CD4-positive, alpha-beta T cell treated with Interleukin-21 for 1 hour (primary cell): ENCODE measurements around the gene HYDIN.
"Not testable (repeated sequence)": the region's sequence is repeated elsewhere in the genome, so short reads cannot be mapped to it uniquely, and the experiment has no call there.

ENCODE experiments used
- DNase-seq: peaks from one replicate; pipeline ENCODE4 v3.0.0-alpha.2; 2020

The HYDIN gene

DNA sequence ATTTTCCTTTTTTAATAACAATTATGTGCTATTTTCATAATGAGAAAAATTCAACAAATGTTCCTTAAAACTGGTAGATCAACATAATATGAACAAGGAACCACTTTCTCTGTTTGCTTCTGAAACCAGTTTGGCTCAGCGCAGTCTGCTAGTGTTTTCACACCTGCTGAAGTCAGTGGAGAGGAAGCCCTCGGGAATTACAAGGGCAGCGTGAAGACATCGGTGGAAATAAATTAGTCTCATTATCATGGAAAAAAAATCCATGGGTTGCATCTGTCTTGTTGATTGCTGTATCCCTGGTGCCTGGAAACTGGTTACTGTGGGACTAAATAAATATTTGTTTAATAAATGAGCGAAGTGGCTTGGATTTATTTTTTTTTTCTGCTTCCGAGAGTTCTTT lies 245.8 kb downstream of the HYDIN start:
- DNase-seq = not testable (repeated sequence)

DNA sequence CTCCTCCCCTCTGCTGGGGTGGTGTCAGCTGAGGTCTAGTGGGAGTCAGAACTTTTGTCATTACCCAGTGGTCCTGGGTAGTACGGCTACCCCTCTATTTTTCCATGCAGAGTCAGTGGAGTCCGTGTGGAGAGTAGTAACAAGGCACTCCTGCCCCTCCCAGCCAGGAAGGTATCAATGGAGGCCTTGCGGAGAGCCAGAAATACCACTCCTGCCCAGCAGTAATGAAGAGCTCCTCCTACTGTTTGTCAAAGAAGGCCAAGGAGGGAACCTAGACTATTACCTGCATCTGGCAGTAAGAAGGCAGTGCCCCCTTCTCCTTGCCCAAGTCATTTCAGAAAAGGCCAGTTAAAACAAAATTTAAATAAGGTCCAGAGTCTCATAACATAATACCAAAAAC lies 262.2 kb downstream of the HYDIN start:
- DNase-seq = not testable (repeated sequence)

DNA sequence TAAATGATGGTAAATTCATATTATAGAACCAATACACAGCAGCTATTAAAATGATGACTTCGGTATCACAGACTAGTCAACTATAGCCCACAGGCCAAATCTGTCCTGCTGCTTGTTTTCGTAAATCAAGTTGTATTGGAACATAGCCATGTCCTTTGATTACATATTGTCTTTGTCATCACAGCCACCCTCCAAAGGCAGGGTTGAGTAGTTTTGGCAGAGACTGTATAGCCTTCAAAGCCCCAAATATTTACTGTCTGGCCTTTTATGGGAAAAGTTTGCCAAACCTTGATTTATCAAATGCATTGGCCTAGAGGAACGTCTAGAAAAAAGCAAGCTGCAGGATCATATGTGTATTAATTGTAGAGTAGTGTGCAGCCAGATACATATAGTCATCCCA lies 270.4 kb downstream of the HYDIN start:
- not testable (repeated sequence) for DNase-seq

DNA sequence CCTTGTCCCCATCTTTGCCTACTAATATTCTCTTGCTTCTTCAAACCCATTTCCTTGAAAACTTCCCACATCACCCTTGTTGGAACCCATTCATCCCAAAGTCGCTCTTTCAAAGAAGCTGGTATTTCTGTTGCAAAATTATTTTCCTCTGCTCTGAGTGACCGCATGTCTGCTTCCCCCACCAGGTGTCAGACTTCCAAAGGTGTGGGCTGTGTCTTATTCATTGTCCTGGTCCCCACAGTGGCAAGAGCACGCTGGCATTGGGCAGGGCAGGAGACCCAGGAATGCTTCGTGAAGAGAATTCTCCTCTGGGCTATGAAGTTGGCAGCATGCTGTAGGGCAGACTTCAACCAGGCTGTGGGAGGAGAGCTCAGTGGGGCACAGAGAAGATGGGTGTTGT lies 275.6 kb downstream of the HYDIN start:
- DNase-seq = not testable (repeated sequence)

DNA sequence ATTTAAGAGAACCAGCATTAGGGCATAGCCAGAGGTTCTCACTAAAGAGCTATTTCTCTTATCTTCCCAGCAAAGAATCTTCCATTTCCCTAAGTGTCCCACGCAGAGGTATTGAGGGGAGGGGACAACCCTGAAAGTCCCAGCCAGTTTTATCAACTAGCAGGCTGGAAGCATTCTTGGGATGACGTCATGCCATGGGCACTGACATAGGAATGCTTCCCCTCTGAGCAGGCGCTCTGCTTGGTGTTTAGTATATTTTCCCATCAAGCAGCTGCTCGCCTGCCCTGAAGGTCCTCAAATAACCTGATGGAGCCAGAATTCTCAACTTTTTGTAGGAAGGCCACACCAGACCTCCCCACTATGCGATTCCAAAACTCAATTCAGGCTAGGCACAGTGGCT lies 276.7 kb downstream of the HYDIN start:
- DNase-seq = not testable (repeated sequence)

DNA sequence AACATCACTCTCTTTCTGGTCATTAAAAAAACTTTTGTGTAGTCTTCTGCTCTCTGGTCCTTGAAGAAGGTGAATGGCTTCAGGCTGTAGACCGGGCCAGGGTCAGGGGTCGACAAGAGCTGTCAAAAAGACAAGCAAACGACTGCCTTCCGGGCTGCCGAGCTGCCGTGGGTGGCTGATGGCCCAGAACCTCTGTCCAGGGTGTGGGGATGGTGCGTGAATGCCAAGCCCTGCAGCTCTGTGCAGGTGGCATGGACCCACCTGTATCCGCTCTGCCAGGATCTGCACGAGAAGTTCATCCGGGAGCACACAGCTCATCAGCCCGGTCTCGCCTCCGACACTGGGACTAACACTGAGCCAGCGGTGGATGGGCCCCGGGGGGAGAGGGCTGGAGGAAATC lies 287.0 kb downstream of the HYDIN start:
- not testable (repeated sequence) for DNase-seq

DNA sequence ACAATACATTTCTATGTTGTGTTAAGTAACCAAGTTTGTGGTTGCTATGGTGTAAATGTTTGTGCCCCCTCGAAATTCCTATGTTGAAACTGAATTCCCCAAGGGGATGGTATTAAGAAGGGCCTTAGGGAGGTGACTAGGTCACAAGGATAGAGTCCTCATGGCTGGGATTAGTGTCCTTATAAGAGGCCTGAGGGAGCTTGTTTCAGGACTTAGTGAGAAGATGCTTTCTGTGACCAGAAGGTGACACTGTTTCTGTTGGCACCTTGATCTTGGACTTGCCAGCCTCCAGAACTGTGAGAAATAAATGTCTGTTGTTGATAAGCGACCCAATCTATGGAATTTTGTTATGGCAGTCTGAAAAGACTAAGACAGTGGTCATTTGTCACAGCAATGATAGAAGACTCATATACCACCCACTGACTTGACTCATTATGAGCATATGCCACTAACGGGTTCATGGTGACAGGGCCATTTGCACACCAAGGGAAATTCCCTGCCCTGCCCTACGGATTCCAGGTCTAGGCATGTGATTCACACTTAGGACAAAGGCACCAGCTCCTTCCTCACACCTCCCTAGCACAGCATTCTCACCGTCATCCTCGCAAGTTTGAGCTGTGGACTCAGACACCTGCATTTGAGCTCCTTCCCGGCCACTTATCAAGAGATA lies 290.7 kb downstream of the HYDIN start:
- not testable (repeated sequence) for DNase-seq

DNA sequence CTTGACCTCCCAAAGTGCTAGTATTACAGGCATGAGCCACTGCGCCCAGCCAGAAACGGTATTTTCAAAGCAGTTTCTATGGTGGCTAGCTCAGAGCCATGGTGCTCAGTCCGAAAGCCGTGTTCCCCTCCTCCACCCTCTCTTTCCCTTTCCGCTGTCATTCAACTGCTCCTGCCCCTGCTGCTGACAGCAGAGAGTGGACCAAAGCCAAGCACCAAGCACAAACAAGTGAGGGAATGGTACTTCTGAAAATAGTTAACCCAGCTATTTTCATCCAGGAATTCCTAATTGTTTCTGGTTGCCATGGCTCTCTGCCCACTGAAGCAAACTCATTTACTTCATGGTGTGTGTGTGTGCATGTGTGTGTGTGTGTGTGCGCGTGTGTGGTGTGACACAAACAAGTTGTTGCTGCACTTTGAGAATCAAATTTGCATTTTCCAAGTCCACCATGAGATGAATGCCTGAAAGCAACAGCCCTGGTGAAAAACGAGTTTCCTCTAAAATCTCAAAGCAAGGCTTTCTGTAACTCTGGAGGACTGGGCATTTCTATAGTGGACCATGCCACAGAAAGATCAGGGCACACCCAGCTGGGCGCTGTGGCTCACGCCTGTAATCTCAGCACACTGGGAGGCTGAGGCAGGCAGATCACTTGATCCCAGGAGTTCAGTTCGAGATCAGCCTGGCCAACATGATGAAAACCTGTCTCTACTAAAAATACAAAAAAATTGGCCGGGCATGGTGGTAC lies 293.6 kb downstream of the HYDIN start:
- DNase-seq = not testable (repeated sequence)

DNA sequence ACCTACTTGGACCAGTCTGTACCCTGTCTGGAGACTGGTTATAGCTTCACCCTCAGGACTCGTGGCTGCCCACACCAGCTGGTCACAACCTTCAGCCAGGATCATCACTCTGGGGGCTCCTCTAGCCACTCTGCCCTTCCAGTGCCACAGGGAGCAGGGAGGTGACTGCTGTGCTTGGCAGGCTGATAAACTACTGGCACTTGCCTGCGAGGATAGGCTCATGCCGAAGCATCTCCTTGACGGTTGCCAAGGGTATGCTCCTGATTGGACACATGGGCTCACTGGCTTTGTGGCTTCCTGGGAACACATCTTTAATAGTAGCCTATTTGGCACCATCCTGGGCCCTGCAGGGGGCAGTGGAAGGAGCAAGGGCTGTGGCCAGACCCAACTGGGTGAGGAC lies 295.2 kb downstream of the HYDIN start:
- DNase-seq = not testable (repeated sequence)

DNA sequence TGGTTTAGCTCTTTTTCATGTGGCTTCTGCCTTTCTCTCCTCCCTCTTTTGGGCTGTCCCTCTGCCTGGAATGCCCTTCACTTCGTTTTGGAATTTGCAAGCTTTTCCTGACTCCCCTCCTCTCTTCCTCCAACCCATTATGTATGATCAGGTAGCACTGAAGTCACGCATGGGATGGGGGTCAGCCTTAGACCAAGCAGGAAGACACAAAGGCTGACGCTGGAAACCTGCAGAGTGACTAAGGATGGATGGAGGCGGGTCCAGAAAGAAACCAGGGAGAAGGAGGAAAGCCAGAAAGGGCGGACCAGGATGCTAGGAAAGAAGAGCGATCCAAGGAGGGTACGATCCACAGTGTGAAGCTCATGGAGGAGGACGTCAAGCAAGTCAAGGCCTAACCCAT lies 296.8 kb downstream of the HYDIN start:
- DNase-seq = not testable (repeated sequence)

DNA sequence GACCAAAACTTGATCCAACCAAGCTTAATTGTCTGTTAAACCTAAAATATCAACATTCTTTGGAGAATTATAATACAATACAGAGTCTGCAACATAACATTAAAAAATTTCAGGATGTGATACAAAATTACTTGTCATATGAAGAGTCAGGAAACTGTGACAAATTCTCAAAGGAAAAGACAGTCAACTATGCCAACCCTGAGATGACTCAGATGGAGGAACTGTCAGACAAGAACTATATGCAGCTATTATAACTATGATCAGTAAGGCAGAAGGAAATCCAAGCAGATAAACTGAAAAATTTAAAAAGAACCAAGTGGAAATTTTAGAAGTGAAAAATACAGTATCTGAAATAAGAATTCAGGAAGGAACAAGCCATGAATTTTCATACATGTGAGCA lies 299.8 kb downstream of the HYDIN start:
- DNase-seq = not testable (repeated sequence)

DNA sequence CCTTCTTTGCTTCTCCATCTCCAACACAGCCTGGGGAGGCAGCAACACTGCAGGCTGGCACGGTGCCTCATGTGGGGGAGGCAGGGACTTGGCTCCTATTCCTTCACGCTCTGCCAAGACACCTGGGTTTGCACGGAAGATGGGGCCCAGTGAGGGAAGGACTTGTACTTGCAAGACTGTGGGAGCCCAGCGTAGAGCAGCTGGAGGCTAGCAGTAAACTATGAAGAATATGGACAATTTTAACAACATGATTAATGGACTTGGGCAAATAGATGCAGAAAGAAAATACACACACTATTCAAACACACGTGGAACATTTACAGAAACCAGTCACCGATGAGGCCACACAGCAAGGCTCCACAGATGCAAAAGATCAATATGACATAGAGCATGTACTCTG lies 308.4 kb downstream of the HYDIN start:
- not testable (repeated sequence) for DNase-seq

DNA sequence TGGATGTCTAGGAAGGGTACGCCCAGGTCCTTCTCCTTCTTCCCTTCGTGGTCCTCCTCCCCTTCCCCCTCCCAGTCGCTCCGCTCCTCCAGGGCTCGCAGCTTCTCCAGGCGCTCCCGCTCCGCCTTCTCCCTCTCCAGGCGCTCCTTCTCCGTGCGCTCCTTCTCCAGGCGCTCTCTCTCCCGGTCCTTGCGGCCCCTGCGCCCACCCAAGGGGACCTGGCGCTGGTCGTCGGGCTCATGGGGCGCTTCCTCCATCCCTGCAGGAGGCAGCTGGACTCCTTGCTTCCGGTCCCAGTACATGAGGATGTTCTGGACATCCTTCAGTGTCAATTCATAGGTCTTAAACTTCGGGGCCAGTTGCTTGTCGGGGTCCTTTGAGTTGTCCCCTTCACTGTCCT lies 309.9 kb downstream of the HYDIN start:
- not testable (repeated sequence) for DNase-seq

DNA sequence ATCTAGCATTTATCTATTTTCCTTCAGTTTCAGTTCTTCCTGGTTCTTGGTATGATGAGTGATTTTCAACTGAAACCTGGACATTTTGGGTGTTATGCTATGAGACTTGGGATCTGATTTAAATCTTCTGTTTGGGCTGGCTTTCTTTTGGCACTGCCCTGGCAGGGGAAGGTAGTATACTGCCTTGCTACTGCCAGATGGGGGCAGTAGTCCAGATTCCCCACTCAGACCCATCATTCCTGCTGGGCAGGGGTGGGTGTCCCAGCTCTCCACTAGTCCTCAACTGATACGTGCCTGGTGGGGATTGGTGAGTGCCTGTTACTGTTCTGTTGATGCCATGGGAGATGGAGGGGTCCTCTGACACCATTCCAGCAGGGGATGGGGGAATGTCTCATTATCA lies 342.3 kb downstream of the HYDIN start:
- DNase-seq = not testable (repeated sequence)

DNA sequence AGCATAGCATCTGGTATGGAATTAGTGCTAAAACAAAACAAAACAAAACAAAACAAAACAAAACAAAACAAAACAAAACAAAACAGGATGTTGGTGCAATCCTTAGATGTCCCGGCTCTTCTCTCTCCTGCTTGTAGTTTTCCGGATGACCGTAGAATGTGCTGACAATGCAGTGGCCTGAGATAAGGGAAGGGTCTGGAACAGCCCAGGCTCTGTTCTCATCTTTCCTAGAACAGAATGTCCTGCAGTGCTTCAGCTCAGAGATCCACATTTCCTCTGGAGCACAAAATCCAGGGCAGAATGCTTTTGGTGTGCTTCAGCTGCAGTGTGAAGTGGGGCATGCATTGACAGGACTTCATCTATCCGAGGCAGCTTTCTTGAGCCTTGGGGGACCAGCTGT lies 345.9 kb downstream of the HYDIN start:
- DNase-seq = not testable (repeated sequence)

DNA sequence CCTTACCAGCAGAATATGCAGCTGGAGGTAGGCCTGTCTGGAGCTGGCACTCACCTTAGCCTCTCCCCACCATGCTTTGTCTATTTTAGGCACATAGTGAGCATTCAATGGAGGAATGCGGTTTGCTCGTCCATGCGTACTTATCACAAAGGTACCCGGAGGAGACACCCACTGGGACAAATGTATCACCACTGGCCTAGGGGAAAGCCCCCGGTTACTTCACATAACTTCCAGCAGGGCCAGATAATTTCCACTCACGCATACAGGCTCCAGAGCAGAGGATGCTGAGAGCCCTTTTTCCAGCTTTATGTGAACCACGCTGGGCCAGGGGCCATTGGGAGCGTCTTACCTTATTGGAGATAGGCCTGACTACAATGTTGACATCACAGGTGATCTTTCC lies 348.2 kb downstream of the HYDIN start:
- not testable (repeated sequence) for DNase-seq

DNA sequence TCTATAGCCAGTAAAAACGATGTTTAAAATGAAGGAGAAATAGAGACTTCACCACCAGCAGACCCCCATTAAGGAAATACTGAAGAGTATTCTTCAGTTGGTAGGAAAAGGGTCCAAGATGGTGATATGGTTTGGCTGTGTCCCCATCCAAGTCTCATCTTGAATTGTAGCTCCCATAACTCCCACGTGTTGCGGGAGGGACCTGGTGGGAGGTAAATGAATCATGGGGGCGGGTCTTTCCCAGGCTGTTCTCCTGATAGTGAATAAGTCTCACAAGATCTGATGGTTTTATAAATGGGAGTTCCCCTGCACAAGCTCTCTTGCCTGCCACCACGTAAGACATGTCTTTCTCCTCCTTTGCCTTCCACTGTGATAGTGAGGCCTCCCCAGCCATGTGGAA lies 352.6 kb downstream of the HYDIN start:
- not testable (repeated sequence) for DNase-seq

DNA sequence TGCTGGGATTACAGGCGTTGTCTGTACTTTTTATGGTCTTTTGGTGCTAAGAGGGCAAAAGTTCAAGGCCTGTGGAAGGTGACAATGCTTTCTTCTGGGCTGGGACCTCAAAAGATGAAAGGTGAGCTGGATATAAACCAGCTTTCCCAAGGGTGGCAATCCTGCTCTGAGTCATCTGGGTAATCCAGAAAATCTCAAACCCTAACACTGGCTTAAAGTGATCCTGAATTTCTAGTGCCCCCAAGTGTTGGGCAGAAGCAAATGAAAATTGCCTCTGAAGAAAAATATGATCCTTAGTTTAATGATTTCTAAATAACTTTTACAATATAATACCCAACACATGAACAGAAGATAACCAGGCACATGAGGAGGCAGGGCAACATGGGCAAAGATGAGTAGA lies 354.1 kb downstream of the HYDIN start:
- DNase-seq = not testable (repeated sequence)

DNA sequence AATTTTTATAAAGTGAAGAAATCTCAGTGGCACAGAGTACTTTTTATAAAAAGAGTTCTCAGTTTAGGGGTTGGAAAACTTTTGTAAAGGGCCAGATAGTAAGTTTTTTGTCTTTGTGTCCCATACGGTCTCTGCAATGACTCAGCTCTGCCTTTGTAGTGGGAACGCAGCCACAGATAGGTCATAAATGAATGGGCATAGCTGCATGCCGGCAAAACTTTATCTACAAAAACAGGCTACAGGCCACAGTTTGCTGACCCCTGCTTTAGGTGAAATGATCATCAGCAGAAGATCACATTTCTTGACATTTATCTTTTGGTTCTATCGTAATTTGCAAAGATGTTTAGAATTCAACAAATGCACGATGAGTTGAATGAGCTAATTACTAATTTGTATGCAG lies 365.8 kb downstream of the HYDIN start:
- not testable (repeated sequence) for DNase-seq

DNA sequence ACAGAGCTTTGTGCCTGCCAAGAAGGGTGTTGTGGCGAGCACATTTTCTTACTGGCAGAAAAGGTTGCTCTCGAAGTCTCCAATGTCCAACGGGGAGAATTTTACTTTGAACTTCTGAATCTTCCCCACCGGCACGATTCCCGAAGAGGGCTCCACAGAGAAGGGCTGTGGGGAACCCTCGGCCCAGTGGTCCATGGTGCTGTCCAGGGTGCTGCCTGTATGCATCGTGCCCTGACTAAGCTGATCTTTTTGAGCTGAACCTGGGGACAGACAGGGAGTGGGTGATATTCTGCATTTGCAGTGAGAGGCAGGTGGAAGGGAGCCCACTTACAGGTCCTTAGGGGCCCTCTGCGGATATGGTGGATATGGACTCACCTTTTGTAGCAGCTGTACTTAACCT lies 368.5 kb downstream of the HYDIN start:
- not testable (repeated sequence) for DNase-seq

DNA sequence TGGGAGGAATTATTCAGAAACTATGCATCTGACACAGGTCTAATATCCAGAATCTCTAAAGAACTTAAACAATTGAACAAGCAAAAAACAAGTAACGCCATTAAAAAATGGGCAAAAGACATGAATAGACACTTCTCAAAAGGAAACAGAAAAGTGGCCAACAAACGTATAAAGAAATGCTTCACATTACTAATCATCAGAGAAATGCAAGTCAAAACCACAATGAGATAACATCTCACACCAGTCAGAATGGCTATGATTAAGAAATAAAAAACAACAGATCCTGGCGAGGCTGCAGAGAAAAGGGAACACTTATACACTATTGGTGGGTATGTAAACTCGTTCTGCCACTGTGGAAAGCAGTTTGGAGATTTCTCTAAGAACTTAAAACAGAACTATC lies 379.2 kb downstream of the HYDIN start:
- not testable (repeated sequence) for DNase-seq

DNA sequence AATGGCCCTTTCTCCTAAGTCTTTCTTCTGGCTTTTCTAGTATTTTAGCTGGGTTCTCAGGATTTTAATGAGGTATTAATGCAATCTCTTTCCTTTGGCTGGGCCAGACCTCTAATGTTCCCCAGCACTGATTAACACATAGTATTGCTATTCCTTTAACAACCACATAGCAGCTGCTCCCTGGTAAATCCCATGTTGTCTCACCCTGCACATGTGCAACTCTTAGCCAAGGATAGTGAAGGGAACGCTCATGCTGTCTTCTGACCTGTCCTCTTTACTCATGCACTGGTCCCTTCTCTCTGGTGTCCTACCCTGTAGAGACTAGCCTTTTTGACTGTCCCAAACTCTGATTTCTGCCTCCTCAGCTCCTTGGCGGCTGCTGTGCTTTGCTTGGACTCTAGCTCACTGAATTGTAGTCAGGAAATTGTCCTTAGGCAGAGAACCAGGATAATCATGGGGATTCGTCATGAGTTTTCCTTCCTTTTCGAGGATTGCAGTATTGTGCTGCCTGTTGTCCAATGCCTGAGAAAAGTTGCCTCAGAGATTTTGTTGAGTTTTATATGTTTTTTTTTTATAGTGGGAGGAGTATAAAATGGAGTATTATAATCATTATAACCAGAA lies 406.9 kb downstream of the HYDIN start:
- DNase-seq = not testable (repeated sequence)

DNA sequence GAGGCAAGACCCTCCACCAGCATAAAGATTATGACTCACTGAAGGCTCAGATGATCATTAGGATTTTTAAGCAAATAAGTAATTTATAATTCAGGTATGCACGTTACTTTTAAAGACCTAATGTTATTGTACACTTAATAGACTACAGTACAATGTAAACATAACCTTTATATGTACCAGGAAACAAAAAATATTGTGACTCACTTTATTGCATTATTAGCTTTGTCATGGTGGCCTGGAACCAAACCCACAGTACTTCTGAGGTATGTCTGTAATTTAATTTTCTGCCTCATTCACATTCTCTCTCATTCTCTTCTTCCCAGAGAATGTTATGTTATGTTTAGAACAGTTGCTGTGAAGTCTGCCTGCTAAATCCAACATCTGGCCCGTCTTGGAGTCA lies 407.8 kb downstream of the HYDIN start:
- DNase-seq = not testable (repeated sequence)

DNA sequence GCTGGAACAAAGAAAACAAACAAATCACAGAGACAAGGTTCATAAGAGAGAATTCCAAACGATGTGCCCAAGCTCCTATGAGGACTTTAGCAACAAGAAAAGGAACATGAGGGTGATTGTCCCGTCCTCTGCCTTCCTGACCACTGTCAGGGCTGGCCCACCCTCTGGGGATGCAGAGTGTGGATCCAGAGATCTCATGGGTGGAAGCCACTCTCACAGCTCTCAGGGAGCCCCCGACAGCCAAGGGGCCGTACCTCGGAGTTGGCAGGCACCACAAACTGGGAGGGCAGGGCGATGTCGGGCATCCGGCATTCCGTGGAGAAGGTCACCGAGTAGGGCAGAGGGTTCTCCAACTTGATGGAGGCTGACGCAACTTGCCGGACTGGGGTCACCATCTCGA lies 412.4 kb downstream of the HYDIN start:
- not testable (repeated sequence) for DNase-seq
